Tibial artery (tissue), 4 donors: Measurements from ENCODE around the gene METTL24.

Experiments used
- DNase-seq, 2 donors: peaks; one replicate each; pipeline ENCODE4 v3.0.0-alpha.2; 2019
- H3K27ac ChIP-seq, 2 donors: fragments of 200-600 bp; sonication (generic) in 1 of 2; 1 replicate in 1 of 2; 2 replicates in 1 of 2; pipeline ENCODE4 v1.5.1; 2018 to 2019; ENCODE audit warnings: mild to moderate bottlenecking in 1 of 2
- H3K27me3 ChIP-seq, 2 donors: fragments of 200-600 bp; sonication (generic) in 1 of 2; one replicate each; pipeline versions ENCODE4 v1.5.1 to v1.6.0; 2016 to 2019
- H3K36me3 ChIP-seq, 3 donors: fragments of 200-600 bp; sonication (generic) in 2 of 3; one replicate each; pipeline ENCODE4 v1.5.1; 2016 to 2019; ENCODE audit warnings: mild to moderate bottlenecking in 2 of 3
- H3K4me1 ChIP-seq, 4 donors: fragments of 200-600 bp; sonication (generic) in 2 of 4; 1 replicate in 3 of 4; 2 replicates in 1 of 4; pipeline ENCODE4 v1.5.1; 2016 to 2019
- H3K4me3 ChIP-seq, 2 donors: fragments of 200-600 bp; sonication (generic) in 1 of 2; 1 replicate in 1 of 2; 2 replicates in 1 of 2; pipeline ENCODE4 v1.5.1; 2018 to 2019; ENCODE audit warnings: mild to moderate bottlenecking in 2 of 2
- H3K9me3 ChIP-seq, 3 donors: fragments of 200-600 bp; sonication (generic) in 1 of 3; one replicate each; pipeline ENCODE4 v1.5.1; 2016 to 2019
- intact Hi-C: fragments of 100-400 bp; cut with DNase I; formaldehyde crosslinking; loops from one replicate; pipeline ENCODE4 v1.15.0; 2023; ENCODE audit warnings: low total_unique reads
- TF ChIP-seq, protein P1 (sequence below), 2 experiments: fragments of 200-600 bp in 1 of 2; fragments of 450-650 bp in 1 of 2; IDR thresholded peaks; one replicate each; pipeline ENCODE4 v1.5.1; 2017 to 2019; ENCODE audit warnings: antibody characterized with exemption in 2 of 2, mild to moderate bottlenecking in 1 of 2, moderate library complexity in 1 of 2

The METTL24 gene

DNA sequence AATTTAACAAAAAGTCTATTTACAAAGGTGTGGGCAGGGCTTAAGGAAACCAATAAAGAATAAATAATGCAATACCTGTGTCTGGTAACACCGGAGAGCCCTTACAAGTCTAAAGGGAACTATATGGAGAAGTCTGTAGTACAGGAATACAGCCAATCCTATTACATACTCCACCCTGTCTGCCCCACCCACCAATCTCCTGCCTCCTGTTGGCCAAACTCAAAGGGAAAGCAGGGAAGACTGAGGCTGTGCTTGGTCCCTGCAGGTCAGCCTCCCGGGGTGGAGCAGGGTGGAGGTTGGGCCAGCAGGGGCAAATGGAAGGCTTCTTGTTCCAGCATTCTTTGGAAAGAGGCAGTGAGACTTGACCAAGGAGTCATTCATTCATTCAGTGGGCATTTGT, 31.5 kb downstream of the METTL24 start:
- DNase-seq: no peak
- H3K4me1 ChIP-seq: peaks cover 0 to 60% (median 23%) of the 10 kb centered on the region in 4 donors
- H3K9me3 ChIP-seq: no peaks in the 10 kb centered on the region
- H3K36me3 ChIP-seq: no peaks in the 10 kb centered on the region
- no peaks in the 10 kb centered on the region for H3K27me3 ChIP-seq
- H3K4me3 ChIP-seq: no peak overlapping the region
- intact Hi-C loops: no loop called here
- no peak overlapping the region for H3K27ac ChIP-seq
- TF ChIP-seq, protein P1, sequence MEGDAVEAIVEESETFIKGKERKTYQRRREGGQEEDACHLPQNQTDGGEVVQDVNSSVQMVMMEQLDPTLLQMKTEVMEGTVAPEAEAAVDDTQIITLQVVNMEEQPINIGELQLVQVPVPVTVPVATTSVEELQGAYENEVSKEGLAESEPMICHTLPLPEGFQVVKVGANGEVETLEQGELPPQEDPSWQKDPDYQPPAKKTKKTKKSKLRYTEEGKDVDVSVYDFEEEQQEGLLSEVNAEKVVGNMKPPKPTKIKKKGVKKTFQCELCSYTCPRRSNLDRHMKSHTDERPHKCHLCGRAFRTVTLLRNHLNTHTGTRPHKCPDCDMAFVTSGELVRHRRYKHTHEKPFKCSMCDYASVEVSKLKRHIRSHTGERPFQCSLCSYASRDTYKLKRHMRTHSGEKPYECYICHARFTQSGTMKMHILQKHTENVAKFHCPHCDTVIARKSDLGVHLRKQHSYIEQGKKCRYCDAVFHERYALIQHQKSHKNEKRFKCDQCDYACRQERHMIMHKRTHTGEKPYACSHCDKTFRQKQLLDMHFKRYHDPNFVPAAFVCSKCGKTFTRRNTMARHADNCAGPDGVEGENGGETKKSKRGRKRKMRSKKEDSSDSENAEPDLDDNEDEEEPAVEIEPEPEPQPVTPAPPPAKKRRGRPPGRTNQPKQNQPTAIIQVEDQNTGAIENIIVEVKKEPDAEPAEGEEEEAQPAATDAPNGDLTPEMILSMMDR (IDR thresholded peaks at IDR 0.05): no peak

DNA sequence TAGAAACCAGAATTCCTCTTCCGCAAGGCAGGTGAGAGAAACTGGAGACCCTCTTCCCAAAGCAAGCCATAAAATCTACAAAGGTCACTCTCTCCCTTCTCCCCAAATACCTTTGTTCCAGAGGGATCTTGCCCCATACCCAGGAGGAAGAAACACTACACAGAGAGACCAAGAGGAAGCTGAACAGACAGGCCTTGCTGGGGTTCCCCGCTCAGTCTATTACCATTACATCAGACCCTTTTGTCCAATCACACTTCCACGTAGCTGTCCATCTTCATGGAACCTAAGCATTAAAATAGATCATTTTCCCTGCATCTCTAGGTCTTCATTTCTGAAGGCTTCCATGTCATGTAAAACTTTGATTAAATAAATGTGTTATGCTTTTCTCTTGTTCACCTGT, 32.1 kb downstream of the METTL24 start:
- peak overlapping the region in 1 of 2 donors; percentile 57 for H3K27ac ChIP-seq
- TF ChIP-seq, protein P1 (IDR thresholded peaks at IDR 0.05): no peak
- no peak overlapping the region for H3K4me3 ChIP-seq
- no peaks in the 10 kb centered on the region for H3K36me3 ChIP-seq
- peaks cover 0 to 55% (median 19%) of the 10 kb centered on the region in 4 donors for H3K4me1 ChIP-seq
- no peak for DNase-seq
- H3K27me3 ChIP-seq: no peaks in the 10 kb centered on the region
- H3K9me3 ChIP-seq: no peaks in the 10 kb centered on the region
- intact Hi-C loops: no loop called here

DNA sequence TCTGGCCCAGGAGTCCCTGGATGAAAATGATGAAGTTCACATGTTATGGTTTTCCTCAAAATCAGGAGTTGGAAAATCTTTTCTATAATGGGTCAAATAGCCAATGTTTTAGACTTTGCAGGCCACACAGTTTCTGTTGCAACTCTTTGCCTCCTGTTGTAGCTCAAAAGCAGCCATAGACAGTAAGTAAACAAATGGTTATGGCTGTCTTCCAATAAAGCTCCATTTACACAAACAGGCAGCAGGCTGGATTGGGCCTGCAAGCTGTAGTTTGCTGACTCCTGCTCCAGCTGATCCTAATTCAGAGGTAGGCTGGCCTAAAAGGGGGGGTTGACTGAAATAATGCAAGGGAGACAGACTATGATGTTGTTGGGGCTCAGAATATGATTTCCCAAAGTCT, 33.0 kb downstream of the METTL24 start:
- H3K9me3 ChIP-seq: no peaks in the 10 kb centered on the region
- H3K27ac ChIP-seq: peak overlapping the region; percentile 31 to 57
- intact Hi-C loops: no loop called here
- peaks cover 0 to 46% (median 18%) of the 10 kb centered on the region in 4 donors for H3K4me1 ChIP-seq
- H3K4me3 ChIP-seq: no peak overlapping the region
- TF ChIP-seq, protein P1 (IDR thresholded peaks at IDR 0.05): no peak
- H3K36me3 ChIP-seq: no peaks in the 10 kb centered on the region
- no peaks in the 10 kb centered on the region for H3K27me3 ChIP-seq
- no peak for DNase-seq

DNA sequence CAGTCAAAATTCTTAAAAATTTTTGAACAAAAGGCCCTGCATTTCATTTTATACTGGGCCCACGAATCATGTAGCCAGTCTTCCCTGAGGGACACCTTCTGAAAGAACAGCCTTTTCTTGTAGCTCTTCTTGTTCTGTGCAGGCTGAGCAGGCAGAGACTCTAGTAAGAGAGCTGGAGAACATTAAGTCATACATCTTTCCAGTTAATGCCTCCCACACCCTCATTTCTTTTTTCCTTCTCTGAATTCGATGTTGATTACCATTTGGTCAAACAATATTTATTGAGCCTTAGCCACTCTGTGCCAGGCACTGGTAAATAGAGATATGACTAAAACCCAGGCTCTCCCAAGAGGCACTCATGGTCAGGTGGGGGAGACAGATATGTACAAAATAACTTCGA, 33.6 kb downstream of the METTL24 start:
- Histone ChIP-seq H3K27ac (peak overlapping the region; percentile 31 to 57), H3K27me3 (no peaks in the 10 kb centered on the region), H3K9me3 (no peaks in the 10 kb centered on the region), H3K4me1 (peaks cover 0 to 41% (median 18%) of the 10 kb centered on the region in 4 donors), H3K36me3 (no peaks in the 10 kb centered on the region), H3K4me3 (no peak overlapping the region)
- intact Hi-C loops: no loop called here
- no peak for DNase-seq
- TF ChIP-seq, protein P1 (IDR thresholded peaks at IDR 0.05): no peak

DNA sequence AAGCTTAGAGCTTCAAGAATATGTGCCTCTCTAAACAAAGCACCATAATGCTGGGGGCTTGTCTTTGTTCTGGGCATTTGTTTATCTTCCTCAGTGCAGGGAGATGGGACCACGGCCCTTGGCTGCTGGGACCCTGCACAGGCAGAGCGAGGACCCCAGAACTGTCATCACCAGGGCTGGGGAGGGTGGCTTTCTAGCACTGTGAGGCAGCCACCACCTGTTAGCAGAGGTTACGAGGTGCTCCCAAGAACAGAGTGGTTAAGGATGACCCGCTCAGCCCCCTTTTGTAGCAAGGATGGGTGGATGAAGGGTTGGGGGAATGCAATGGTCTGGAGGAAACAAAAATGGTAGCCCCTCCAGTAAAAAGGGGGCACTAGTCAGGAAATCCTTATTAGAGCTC, 34.9 kb downstream of the METTL24 start:
- H3K9me3 ChIP-seq: no peaks in the 10 kb centered on the region
- H3K27me3 ChIP-seq: no peaks in the 10 kb centered on the region
- intact Hi-C loops: no loop called here
- no peak overlapping the region for H3K4me3 ChIP-seq
- no peak overlapping the region for H3K27ac ChIP-seq
- no peak for DNase-seq
- H3K36me3 ChIP-seq: no peaks in the 10 kb centered on the region
- TF ChIP-seq, protein P1 (IDR thresholded peaks at IDR 0.05): no peak
- H3K4me1 ChIP-seq: peaks cover 0 to 28% (median 15%) of the 10 kb centered on the region in 4 donors

DNA sequence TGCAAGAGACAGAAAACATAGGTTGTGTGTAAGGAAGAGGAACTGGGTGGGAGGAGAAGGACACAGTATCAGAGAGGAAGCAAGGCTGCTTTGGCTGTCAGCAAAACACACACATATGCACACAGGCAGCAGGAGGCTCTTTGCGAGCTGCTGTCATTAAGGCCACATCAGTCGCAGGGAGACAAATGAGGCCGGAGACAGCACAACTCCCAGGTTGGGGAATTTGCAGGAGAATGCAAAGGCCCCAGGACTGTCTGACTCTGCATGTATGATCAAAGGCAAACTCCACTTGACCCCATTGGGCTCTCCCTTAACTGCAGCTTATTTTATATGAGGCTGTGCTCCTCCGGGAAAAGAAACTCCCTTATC, 35.3 kb downstream of the METTL24 start:
- no peak overlapping the region for H3K4me3 ChIP-seq
- H3K9me3 ChIP-seq: no peaks in the 10 kb centered on the region
- TF ChIP-seq, protein P1 (IDR thresholded peaks at IDR 0.05): no peak
- no peaks in the 10 kb centered on the region for H3K36me3 ChIP-seq
- DNase-seq: no peak
- intact Hi-C loops: no loop called here
- peaks cover 0 to 24% (median 13%) of the 10 kb centered on the region in 4 donors for H3K4me1 ChIP-seq
- H3K27ac ChIP-seq: no peak overlapping the region
- no peaks in the 10 kb centered on the region for H3K27me3 ChIP-seq
